Posterior vena cava (tissue), 2 donors: ENCODE data around the gene UTY. TPM values are rescaled to one million over a fixed set of nuclear protein-coding genes. Genes with fewer than 3 reads are reported as not detected.
"Not testable (repeated sequence)": the region's sequence is repeated elsewhere in the genome, so short reads cannot be mapped to it uniquely, and the experiment has no call there.

ENCODE experiments used
- DNase-seq: peaks from one replicate; pipeline ENCODE4 v3.0.0-alpha.2; 2020; ENCODE audit warnings: low spot score
- intact Hi-C, 2 donors: fragments of 100-400 bp; cut with DNase I; formaldehyde crosslinking; loops; one replicate each; pipeline versions ENCODE4 v1.14.1 to v1.14.2; 2022 to 2023
- total RNA-seq, 2 donors: library from RNA; stranded (reverse); fragmentation: NEBNext Ultra II Directional; extraction: Animal tissue kit (Norgen Biotek cat#: 25700); gene quantifications; one replicate each; pipeline ENCODE4 v1.2.1, GENCODE V29; 2021
- donor health status: DM: yes; HTN: yes; CAD: no.
- donor health status: DM: yes; HTN: yes; CAD: no.

UTY gene
- total RNA-seq, 2 donors from 2014 or later: not detected

DNA sequence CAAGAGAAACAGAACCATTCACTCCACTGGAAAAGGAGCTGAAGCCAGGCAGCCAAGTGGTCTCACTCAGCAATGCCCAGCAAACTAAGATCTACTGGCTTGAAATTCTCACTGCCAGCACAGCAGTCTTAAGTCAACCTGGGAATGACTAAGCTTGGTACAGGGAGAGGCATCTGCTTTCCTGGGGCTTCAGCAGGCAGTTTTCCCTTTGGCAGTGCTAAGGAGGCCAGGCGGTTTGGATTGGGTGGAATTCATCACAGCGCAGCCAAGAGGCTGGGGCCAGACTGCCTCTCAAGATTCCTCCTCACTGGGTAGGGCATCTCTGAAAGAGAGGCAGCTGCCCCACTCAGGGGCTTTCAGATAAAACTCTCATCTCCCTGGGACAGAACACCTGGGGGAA is 149.2 kb downstream of the UTY start:
- DNase-seq: no peak
- intact Hi-C loops: no loop called here

DNA sequence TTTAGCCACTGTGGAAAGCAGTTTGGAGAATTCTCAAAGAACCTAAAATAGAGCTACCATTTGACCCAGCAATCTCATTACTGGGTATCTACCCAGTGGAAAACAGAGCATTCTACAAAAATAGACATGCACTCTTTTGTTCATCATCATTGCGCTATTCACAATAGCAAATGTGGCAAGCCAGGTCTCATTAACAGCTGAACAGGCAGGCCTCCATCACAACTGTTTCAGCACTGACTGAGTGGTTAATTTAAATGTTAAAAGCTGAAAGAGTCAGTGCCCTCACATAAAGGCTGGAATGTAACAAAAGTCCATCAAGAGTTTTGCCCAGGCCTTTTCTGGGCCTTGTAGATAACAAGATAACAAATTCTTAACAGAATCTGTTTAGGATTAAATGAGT is 166.9 kb downstream of the UTY start:
- DNase-seq: no peak
- intact Hi-C loops: no loop called here

DNA sequence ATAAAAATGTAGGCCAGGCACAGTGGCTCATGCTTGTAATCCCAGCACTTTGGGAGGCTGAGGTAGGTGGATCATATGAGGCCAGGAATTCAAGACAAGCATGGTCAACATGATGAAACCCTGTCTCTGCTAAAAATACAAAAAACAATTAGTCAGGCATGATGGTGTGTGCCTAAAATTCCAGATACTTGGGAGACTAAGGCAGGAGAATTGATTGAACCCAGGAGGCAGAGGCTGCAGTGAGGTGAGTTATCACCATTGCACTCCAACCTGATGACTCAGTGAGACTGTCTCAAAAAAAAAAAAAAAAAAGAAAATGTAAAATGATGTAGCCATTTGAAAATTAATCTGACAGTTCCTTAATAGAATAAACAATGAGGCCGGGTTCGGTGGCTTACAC is 171.9 kb downstream of the UTY start:
- intact Hi-C loops: no loop called here
- DNase-seq: no peak

DNA sequence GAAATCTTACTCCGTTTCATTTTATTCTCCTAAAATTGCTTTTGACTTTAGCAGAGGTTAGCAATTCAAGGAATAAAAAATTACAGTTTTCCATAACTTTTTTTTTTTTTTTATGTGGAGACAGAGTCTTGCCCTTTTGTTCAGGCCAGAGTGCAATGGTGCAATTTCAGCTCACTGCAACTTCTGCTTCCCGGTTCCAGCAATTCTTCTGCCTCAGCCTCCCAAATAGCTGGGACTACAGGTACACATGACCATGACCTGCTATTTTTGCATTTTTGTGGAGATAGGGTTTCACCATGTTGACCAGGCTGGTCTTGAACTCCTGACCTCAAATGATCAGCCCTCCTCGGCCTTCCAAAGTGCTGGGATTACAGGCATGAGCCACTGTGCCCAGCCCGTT is 179.0 kb downstream of the UTY start:
- no peak for DNase-seq
- intact Hi-C loops: no loop called here

DNA sequence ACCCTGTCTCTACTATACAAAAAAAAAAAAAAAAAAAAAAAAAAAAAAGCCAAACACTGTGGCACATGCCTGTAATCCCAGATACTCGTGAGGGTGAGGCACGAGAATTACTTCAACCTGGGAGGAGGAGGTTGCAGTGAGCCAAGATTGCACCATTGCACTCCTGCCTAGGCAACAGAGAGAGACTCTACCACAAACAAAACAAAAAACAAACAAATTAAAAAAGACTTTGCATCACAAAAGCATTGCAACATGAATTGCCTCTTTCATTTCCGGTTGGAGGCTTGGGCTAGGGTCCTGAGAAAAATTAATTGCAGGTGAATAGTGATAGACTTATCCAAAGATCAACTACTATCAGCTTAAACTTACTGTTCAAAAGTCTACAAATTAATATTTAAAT is 180.4 kb downstream of the UTY start:
- intact Hi-C loops: no loop called here
- DNase-seq: no peak

DNA sequence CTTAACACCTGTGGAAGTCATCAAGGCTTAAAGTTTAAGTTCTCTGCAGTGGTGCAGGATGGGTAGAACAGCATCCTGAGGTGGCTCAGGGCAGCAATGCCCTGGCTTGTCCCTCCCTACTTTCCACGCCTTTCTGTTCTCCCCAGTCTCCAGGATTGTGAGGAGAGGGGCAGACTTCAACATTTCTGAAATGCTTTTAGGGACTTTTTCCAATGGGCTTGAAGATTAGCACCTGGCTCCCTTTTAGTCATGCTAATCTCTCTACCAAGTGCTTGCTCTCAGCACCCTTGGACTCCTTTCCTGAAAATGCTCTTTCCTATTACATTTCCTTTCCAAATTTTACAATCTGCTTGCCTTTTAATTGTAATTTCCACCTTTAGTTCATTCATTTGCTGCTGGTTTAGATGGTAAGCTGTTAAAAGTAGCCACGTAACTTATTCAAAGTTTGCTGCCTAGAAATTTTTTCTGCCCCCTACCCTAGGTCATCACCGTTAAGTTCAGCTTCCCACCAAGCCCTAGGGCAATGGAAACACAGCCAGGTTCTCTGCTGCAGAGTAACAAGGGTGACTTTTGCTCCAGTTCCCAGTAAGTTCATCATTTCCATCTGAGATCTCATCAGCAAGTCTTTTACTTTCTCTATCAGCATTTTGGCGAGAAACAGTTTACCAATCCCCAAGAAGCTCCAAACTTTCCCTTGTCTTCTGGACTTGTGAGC is 183.5 kb downstream of the UTY start:
- no peak for DNase-seq
- intact Hi-C loops: no loop called here

DNA sequence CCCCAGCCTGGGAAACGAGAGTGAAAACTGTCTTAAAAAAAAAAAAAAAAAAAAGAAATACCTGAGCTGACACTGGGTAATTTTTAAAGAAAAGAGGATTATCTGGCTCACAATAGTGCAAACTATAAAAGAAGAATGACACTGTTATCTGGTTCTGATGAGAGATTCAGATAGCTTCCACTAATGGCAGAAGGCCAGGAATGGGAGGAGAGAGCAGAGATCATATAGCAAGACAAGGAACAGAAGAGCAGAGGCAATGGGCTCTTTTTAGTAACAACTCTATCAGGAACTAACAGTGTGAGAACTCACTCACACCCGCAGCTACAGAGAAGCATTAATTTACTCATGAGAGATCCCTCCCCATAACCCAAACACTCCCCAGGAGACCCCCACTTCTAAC is 184.8 kb downstream of the UTY start:
- intact Hi-C loops: no loop called here
- DNase-seq: no peak

DNA sequence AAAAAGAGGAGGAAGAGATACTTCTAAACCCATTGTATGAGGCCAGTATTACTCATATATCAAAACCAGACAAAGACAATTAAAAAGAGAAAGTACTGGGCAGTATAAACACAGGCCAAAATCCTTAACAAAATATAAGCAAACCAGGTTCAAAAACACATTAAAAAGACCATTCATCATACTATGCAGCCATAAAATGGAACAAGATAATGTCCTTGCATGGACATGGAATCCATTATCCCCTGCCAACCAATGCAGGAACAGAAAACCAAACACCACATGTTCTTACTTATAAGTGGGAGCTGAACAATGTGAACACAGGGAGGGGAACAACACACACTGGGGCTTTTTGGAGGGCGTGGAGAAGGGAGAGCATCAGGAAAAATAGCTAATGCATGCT is 188.6 kb downstream of the UTY start:
- intact Hi-C loops: no loop called here
- no peak for DNase-seq

DNA sequence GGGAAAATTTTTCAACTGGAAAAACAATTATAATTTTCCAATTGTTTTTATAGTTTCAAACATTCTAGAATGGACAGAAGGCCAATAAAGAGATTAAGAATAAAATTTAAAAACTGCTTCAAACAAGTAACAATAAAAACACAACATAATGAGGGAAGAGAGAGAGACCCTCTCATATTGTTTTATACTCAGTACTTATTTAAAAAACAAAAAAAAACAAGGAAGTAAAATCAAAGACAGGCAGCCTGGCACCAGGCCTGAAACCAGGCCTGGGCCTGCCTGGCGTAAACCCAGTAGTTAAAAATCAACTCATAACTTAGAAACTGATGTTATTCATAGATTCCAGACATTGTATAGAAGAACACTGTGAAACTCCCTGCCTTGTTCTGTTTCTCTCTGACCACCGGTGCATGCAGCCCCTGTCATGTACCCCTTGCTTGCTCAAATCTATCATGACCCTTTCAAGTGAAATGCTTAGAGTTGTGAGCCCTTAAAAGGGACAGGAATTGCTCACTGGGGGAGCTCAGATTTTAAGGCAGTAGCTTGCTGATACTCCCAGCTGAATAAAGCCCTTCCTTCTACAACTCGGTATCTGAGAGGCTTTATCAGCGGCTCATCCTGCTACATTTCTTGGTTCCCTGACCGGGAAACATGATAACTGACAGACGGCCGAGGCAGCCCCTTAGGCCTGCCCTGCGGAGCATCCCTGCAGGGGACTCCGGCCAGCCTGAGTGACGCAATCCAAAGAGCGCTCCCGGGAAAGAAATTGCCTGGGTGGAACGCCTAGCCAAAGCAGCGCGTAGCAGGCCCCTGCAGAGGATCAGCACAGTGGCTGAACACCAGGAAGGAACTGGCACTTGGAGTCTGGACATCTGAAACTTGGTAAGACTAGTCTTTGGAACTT is 197.4 kb downstream of the UTY start:
- intact Hi-C loops, DNase-seq: not testable (repeated sequence)

DNA sequence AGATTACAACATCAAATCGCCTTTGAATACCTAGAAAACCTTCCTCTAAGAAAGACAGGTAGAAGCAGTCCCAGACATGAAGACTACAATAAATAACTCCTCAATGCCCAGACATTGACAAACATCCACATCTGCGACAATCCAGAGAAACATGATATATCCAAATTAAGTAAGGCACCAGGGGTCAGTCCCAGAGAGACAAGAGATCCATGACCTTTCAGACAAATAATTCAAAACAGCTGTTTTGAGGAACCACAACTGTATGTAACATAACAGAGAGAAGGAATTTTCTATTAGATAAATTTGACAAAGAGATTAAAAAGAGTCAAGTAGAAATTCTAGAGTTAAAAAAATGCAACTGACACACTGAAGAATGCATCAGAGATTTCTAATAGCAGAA is 200.3 kb downstream of the UTY start:
- intact Hi-C loops: no loop called here
- DNase-seq: no peak

DNA sequence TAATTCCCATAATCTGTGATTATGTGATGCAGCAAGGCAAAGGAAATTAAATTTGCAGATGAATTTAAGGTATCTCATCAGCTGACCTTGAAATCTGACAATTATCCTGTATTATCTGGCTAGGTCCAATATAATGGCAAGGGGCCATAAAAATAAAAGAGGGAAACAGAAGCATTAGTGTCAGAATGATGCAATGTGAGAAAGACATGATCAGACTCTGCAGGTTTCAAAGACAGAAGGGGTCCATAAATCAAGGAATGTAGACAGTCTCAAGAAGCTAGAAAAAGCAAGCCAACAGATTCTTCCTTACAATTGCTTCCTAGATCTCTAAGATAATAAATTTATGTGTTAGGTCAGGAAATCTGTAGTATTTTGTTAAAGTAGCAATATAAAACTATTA is 208.1 kb downstream of the UTY start:
- DNase-seq: no peak
- intact Hi-C loops: no loop called here

DNA sequence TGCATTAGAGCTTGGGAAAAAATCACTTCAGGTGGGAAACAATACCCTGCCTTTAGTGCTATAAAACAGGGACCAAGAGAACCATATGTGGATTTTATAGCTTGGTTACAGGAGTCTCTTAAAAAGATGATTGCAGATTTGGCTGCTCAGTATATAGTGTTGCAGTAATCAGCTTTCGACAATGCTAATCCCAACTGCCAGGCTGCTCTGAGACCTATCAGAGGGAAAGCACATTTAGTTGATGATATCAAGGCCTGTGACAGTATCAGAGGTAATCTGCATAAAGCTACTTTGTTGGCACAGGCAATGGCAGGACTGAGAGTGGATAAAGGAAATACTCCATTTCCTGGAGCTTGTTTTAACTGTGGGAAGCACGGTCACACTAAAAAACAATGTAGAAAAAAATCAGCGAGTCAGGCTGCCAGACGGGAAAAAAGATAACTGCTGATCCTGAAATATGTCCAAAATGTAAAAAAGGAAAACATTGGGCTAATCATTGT is 225.8 kb downstream of the UTY start:
- DNase-seq, intact Hi-C loops: not testable (repeated sequence)

DNA sequence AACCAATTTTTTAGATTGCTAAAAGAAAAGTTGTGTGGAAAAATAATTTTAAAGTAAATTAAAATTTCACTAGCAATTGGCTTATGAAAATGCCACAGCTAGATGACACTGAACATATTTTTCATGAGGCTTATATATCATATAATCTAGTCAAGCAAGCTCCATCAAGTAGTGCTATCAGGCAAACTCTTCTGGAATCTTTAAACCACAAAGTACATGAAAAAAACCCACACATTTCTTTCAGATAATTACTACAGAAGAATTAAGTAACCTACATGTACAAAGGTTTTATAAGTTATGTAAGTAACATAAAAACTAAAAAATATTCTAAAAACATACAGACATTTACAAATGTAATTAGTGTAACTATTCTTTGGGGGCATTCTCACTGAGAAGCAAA is 229.4 kb downstream of the UTY start:
- intact Hi-C loops: no loop called here
- DNase-seq: no peak

DNA sequence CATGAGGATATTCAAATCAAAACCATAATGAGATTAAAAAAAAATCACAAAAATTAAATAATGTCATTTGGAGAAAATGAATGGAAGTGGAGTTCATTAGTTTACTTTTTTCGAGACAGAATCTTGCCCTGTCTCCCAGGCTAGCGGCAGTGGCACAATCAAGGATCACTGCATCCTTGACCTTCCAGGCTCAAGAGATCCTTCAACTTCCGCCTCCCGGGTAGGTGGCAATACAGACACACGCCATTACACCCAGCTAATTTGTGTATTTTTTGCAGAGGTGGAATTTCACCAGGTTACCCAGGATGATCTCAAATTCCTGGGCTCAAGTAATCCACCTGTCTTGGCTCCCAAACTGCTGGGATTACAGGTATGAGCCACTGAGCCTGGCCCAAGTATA is 236.1 kb downstream of the UTY start:
- no peak for DNase-seq
- intact Hi-C loops: no loop called here

DNA sequence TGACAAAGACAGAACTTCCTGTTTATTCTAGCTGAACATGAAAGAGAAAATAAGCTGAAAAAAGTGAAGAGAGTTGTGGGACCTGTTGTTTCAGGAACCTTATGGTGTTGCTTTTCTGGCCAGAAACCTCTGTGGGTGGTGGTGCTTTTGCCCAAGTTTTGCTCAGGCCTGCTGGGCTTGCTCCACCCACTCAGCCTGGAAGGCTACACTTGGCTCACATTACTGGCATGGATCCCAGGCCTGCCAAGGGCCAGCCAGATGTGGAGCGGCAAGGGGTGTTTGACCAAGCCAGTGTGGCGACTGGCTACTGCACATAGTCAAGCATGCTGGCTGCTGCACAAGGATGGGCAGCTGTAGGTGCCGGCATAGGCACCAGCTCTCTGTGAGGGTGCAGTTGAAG is 245.9 kb downstream of the UTY start:
- intact Hi-C loops: no loop called here

DNA sequence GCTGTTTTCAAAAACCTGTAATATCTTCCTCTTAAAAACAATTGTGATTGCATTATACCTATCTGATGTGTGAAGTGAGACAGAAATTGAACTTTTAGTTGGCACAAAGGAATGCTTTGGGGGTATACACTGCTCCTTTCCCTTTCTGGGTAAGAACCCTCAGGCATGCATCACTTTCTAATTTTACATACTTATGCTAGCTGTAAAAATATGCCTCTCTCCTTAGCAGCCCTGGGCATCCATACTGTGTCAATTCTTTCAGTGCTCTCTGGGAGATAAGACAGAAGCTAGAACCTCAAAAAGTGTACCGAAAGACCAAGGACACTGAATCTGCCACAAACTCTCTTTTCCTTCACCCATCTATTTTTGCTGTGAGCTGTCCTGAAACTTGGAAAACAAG is 246.7 kb downstream of the UTY start:
- intact Hi-C loops: no loop called here
- no peak for DNase-seq

More for the DNA sequence above, 245.9 kb downstream of the UTY start:
- DNase-seq: no peak

DNA sequence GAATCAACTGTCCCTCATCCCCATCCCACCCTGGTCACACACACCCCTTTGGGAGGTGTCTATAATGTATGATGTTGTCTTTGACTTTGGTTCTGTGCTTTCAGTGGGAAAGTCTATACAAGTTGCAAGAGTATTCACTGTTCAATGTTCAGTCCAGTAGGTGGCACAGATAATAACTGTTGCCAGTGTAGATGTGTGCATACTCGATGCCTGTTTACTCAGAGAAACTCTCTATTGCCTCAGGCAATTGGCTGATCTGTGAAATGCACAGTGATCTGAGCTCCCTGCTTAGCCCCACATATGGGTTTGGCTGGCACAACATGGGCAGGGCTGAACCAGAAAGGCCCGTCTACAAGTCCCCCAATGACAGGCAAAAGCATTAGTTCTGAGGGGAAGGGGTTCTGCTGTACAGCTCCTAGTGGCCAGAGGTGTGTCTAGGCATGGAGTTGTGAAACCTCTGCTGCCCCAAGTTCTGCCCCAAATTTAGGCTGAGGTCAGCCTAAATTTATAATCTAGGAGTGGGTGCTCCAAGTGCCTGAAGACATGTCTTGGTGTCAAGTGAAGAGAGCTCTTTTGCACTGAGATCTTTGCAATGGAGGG is 252.4 kb downstream of the UTY start:
- intact Hi-C loops: no loop called here
- no peak for DNase-seq

DNA sequence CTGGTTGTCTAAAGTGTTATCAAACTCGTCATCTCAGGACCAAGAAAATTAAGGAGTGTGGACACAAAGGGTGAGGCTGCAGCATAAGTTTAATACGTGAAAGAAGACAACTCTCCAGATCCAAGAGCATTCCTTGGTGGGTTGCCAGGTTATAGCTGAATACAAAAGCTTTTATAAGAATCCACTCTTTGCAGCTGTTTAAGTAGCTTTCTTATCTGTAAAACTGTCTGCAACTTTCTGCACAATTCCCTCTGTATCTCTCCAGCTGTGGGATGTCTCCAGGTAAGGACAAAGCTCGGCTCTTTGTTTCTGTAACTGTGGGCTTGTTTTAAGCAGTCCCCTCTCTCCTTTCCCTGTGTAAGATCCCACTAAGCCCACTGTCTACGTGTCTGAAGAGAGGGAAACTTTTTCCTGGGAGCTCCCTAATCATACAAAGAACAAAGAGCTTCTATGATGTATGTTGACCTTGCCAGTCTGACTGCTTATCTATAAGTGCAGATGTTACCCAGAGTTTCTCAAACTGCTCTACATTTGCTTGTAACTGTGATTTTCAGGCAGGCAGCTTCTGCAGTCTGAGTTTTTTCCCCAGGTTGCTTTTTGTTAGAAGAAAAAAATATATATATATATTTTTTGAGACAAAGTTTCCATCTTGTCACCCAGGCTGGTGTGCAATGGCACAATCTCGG is 268.7 kb downstream of the UTY start:
- intact Hi-C loops: no loop called here
- DNase-seq: no peak

DNA sequence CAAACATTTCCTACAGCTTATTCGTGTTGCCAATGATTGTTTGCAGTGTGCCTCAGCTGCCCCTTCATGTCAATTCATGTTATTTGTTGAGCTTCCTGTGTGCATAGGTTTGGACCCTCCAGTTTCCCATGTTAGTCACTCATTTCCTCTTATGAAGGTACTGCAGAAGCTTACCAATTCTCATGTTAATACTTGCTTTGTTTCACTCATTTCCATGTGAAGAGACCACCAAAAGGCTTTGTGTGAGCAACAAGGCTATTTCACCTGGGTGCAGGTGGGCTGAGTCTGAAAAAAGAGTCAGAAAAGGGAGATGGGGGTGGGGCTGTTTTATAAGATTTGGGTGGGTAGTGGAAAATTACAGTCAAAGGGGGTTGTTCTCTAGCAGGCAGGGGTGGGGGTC is 274.6 kb downstream of the UTY start:
- intact Hi-C loops: no loop called here
- DNase-seq: no peak
